Activated CD8-positive, alpha-beta memory T cell treated with anti-CD3 and anti-CD28 coated beads for 1 hour (primary cell): ENCODE measurements around the gene BBS2.

Source experiments
- DNase-seq, 2 donors: peaks; one replicate each; pipeline ENCODE4 v3.0.0-alpha.2; 2020; ENCODE audit warnings: low read depth in 1 of 2; ENCODE audit errors: extremely low read depth in 1 of 2

The BBS2 gene

DNA sequence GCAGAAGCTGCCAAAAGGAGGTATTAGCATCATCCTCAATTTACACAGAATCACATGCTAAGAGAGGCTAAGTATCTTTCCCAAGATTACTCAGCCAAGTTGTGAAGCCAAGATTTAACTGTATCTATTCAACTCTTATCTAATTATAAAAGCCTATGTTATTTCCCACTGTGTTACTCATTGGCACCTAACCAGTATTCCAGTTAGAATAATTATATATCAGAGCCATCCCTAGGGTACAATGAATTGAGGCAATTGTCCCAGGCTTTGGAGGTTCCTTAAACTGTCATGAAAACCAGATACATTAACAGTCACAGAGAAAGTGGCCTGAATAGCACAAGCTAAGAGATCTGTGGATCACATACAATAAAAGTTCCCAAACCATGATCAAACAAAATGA, 83.6 kb downstream of the BBS2 start:
- no peak for DNase-seq
